ENCODE measurements around the gene STRBP.
"Not testable (repeated sequence)": the region's sequence is repeated elsewhere in the genome, so short reads cannot be mapped to it uniquely, and the experiment has no call there.

GRCh38 chr9:123249162-123249561 is 19.2 kb downstream of the STRBP start:
- TF ChIP-seq EZH2 (IDR thresholded peaks at IDR 0.05; ENCODE audit: insufficient read depth, poor library complexity, severe bottlenecking); EZH2phosphoT487 (IDR thresholded peaks at IDR 0.05; ENCODE audit: insufficient read depth, low read depth): not testable (repeated sequence)
